ENCODE measurements around the gene LAMTOR2. TPM values are rescaled to one million over a fixed set of nuclear protein-coding genes. Genes with fewer than 3 reads are reported as not detected.

Gene LAMTOR2
- total RNA-seq, 1 experiment from 2014 or later = 52.0 TPM

DNA sequence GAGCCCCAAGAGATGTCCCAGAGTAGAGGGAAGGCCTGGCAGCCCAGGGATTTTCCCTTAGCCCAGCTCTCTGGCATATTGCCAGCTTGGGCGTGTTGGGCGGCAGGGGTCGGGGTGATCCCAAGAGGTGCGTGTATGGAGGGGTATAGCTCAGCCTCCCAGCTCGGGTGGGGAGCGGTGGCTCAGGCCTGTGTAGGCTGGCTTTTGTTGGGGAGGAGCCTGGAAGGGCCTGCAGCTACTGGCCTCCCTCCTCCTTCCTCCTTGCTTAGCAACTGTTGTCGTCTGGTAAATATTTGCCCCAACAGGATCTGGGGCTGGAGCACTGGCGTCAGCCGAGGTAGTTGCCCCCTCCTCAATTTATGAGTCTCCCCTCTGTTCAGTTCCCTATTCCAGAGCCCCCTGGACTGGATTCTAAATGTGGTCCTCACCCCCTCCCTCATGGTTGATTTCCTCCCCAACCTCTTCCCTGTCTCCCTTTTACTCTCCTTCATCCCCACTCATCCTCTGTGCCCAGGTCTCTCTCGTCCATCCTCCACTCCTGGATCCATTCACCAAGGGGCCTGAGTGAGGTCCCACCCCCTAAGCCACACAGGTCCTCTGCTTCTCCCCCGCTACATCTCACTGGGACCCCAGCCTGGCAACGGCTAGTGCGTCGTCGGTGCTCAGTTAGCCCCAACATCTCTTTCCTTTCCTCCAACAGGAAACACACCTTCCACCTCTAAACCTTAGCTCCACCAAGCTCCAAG lies 49.7 kb downstream of the LAMTOR2 start:
- no peak overlapping the region for H3K4me3 ChIP-seq (ENCODE audit: low read depth, low read length, poor library complexity, severe bottlenecking)
- H3K4me1 ChIP-seq (ENCODE audit: insufficient read depth, low read length, poor library complexity, severe bottlenecking) = peaks cover 58% of the 10 kb centered on the region
- intact Hi-C loops (cut with micrococcal nuclease; ENCODE audit: unreplicated experiment) = no loop called here
- ChIA-PET POLR2A (ENCODE audit: low non-redundant PET) (interaction anchor here (0.6 kb wide), 1 partner anchor 658 kb away, joined by 9 read pairs; no protein-coding TSS in a partner anchor), CTCF (interaction anchor here (0.6 to 1.0 kb wide), 2 partner anchors 26 to 796 kb away, joined by 3 to 4 read pairs; no protein-coding TSS in a partner anchor)
- no peaks in the 10 kb centered on the region for H3K27me3 ChIP-seq (replicated peaks; ENCODE audit: insufficient read depth, low read depth, low read length, poor library complexity)
- H3K27ac ChIP-seq (ENCODE audit: low read depth, low read length, poor library complexity, severe bottlenecking) = peak overlapping the region; percentile 97
- no peaks in the 10 kb centered on the region for H3K36me3 ChIP-seq (ENCODE audit: insufficient read depth, low read length, poor library complexity, severe bottlenecking)
- H3K9me3 ChIP-seq (ENCODE audit: low read depth, low read length, poor library complexity, severe bottlenecking) = no peaks in the 10 kb centered on the region
- no peak for TF ChIP-seq EZH2 (IDR thresholded peaks at IDR 0.05; ENCODE audit: borderline replicate concordance, low read depth, low read length, poor library complexity, severe bottlenecking)
- TF ChIP-seq, protein P1, sequence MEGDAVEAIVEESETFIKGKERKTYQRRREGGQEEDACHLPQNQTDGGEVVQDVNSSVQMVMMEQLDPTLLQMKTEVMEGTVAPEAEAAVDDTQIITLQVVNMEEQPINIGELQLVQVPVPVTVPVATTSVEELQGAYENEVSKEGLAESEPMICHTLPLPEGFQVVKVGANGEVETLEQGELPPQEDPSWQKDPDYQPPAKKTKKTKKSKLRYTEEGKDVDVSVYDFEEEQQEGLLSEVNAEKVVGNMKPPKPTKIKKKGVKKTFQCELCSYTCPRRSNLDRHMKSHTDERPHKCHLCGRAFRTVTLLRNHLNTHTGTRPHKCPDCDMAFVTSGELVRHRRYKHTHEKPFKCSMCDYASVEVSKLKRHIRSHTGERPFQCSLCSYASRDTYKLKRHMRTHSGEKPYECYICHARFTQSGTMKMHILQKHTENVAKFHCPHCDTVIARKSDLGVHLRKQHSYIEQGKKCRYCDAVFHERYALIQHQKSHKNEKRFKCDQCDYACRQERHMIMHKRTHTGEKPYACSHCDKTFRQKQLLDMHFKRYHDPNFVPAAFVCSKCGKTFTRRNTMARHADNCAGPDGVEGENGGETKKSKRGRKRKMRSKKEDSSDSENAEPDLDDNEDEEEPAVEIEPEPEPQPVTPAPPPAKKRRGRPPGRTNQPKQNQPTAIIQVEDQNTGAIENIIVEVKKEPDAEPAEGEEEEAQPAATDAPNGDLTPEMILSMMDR (conservative IDR thresholded peaks at IDR 0.05; ENCODE audit: low read depth, low read length) = no peak
- no TSS peak for BruUV-seq (replicated peaks)
- peak; percentile 73 for DNase-seq (ENCODE audit: low spot score)

- Histone ChIP-seq H3K4me3 (ENCODE audit: low read depth, low read length, poor library complexity, severe bottlenecking) (peak overlapping the region; percentile 25), H3K27ac (ENCODE audit: low read depth, low read length, poor library complexity, severe bottlenecking) (peak overlapping the region; percentile 97), H3K9me3 (ENCODE audit: low read depth, low read length, poor library complexity, severe bottlenecking) (no peaks in the 10 kb centered on the region), H3K36me3 (ENCODE audit: insufficient read depth, low read length, poor library complexity, severe bottlenecking) (no peaks in the 10 kb centered on the region), H3K27me3 (replicated peaks; ENCODE audit: insufficient read depth, low read depth, low read length, poor library complexity) (no peaks in the 10 kb centered on the region), H3K4me1 (ENCODE audit: insufficient read depth, low read length, poor library complexity, severe bottlenecking) (peaks cover 58% of the 10 kb centered on the region)
- CTCF ChIA-PET = interaction anchor here (0.6 kb wide), 1 partner anchor 797 kb away, joined by 4 read pairs; no protein-coding TSS in a partner anchor
- intact Hi-C loops (cut with micrococcal nuclease; ENCODE audit: unreplicated experiment) = no loop called here
- TF ChIP-seq, protein P1 (conservative IDR thresholded peaks at IDR 0.05; ENCODE audit: low read depth, low read length) = no peak
- TF ChIP-seq EZH2 (IDR thresholded peaks at IDR 0.05; ENCODE audit: borderline replicate concordance, low read depth, low read length, poor library complexity, severe bottlenecking) = no peak
- BruUV-seq (replicated peaks) = no TSS peak
- POLR2A ChIA-PET (ENCODE audit: low non-redundant PET) = interaction anchor here (0.6 kb wide), 1 partner anchor 659 kb away, joined by 9 read pairs; no protein-coding TSS in a partner anchor
- DNase-seq (ENCODE audit: low spot score) = no peak
Observed at GRCh38 chr1:156104861-156105832, 50.6 kb downstream of the LAMTOR2 start.

Measured in A673 (cell line).